Ecto neural progenitor cell (in vitro differentiated cells): ENCODE data around the gene TMEM106B.
"Not testable (repeated sequence)": the region's sequence is repeated elsewhere in the genome, so short reads cannot be mapped to it uniquely, and the experiment has no call there.

Source experiments
- DNase-seq: peaks from one replicate; pipeline ENCODE4 v3.0.0-alpha.2; 2018; ENCODE audit warnings: low spot score

The TMEM106B gene

DNA sequence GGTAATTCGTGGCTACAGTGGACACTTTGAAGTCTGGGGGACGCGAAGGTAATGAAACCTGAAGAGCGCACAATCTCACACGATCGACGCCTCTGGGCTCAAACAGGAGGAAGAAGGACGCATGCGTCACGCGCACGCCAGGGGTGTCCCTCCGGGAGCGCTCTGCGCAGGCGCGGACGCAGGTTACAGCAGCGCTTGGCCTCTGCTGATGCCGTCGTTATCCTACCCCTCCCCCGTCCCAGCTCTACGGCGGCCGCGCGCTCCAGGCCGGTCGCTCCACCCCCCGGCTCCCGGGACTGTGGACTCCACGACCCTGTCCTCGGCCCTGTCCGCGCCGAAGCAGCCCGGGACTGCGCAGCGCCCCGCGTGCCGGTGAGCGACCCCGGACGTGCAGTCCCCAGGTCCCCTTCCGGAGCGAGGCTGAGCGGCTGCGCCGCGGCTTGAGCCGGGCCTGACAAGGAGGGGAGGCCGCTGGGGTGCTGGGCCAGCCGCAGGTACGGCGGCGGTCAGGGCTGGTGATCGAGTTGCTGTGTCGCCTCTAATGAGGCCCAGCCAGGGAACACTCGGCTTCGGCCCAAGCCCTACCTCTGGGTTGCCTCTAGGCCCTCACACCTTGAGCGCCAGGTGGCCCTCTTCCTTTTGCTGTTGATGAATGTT is at the start of gene TMEM106B:
TMEM106B (plus strand) TSS at position 241 of the 657 bp plus-strand sequence. CDS start 3,517 bp downstream, outside the sequence.
- DNase-seq, result peak; percentile 97

- no peak for DNase-seq
Measured at GRCh38 chr7:12162415-12163113, 48.5 kb upstream of the TMEM106B start.

GRCh38 chr7:12168065-12168464 is 43.0 kb upstream of the TMEM106B start:
- not testable (repeated sequence) for DNase-seq

DNA sequence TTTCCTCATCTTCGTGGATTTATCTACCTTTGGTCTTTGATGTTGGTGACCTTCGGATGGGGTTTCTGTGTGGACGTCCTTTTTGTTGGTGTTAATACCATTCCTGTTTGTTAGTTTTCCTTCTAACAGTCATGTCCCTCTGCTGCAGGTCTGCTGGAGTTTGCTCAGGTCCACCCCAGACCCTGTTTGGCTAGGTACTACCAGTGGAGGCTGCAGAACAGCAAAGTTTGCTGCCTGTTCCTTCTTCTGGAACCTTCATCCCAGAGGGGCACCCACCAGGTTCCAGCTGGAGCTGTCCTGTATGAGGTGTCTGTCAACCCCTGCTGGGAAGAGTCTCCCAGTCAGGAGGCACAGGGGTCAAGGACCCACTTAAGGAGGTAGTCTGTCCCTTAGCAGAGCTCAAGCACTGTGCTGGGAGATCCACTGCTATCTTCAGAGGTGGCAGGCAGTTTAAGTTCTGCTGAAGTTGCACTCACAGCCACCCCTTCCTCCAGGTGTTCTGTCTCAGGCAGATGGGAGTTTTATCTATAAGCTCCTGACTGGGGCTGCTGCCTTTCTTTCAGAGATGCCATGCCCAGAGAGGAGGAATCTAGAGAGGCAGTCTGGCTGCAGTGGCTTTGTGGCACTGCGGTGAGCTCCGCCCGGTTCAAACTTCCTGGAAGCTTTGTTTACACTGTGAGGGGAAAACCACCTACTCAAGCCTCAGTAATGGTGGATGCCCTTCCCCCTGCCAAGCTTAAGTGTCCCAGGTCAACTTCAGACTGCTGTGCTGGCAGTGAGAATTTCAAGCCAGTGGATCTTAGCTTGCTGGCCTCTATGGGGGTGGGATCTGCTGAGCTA is 40.9 kb upstream of the TMEM106B start:
- not testable (repeated sequence) for DNase-seq

DNA sequence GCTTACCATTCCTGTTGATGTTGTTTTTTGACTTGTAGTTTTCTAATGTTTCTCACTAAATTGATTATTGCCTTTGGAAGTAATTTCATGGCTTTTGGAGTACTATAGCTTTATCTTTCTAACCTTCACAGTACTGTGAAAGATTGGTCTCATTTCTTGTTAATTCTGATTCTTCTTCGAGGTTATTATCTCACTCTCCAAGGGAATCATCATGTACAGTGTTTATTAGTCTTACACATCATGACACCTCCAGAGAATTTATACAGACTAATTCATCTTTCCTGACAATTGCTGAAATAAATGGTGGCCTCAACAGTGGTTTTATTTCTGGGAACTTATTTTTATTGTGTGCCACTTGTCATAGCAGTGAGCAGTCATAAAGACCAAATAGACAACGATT is 37.4 kb upstream of the TMEM106B start:
- DNase-seq, result no peak

GRCh38 chr7:12174931-12175330 is 36.2 kb upstream of the TMEM106B start:
- no peak for DNase-seq

DNA sequence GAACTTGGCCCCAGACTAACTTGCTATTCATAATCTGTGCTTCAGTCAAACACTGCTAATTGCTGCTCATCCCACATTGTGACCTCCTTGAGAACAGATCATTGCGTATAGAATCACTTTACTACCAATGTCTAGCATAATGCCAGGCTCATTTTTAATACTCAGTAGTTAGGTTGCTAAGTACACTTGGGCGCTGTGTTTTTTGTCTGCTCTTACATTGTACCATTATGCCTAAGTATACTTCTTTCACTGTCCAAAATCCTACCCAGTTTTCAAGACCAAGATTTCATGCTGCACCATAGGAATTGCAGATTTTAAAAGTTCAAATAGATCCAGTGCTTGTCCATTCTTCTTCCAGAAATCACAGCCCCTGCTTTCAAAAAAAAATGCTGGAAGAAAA is 32.8 kb upstream of the TMEM106B start:
- no peak for DNase-seq

DNA sequence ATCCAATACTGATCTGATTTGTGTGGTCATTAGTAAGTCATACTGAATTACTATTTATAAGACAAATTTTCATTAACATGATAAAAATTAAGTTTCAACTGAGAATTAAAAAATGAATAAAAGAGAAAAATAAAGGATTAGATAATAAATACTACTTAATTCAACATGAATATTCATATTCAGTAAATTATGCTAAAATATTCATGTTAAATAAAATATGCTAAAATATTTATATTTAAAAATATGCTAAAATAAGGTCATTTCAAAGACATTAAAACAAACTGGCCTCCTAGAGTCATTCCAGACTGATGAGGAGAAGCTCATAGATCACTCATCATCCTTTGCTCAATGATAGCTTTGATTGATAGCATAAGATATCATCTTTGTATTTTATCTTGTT is 16.7 kb upstream of the TMEM106B start:
- DNase-seq, result no peak

GRCh38 chr7:12196386-12196785 is 14.7 kb upstream of the TMEM106B start:
- DNase-seq, result no peak

DNA sequence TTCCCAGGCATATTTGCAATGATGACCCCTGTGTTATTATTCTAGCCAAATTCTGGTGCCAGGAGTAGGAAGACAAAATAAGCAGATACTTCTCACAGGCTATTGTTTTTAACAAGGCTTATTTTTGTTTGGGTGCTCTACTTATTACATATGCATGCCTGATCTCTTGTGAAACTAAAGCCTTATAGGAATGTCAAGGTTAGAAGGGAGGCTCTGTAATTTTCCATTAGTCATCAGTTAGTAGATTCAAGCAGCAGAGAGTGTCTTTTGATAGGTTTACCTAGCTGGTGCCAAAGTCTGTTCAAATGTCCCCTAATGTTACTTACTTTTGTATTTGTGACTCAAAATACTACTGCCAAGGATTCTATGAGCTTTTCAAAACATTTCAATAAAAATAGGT is 11.7 kb upstream of the TMEM106B start:
- DNase-seq, result no peak

GRCh38 chr7:12207046-12207445 is 4.0 kb upstream of the TMEM106B start:
- no peak for DNase-seq

GRCh38 chr7:12209221-12209620 is 1.9 kb upstream of the TMEM106B start:
- no peak for DNase-seq

DNA sequence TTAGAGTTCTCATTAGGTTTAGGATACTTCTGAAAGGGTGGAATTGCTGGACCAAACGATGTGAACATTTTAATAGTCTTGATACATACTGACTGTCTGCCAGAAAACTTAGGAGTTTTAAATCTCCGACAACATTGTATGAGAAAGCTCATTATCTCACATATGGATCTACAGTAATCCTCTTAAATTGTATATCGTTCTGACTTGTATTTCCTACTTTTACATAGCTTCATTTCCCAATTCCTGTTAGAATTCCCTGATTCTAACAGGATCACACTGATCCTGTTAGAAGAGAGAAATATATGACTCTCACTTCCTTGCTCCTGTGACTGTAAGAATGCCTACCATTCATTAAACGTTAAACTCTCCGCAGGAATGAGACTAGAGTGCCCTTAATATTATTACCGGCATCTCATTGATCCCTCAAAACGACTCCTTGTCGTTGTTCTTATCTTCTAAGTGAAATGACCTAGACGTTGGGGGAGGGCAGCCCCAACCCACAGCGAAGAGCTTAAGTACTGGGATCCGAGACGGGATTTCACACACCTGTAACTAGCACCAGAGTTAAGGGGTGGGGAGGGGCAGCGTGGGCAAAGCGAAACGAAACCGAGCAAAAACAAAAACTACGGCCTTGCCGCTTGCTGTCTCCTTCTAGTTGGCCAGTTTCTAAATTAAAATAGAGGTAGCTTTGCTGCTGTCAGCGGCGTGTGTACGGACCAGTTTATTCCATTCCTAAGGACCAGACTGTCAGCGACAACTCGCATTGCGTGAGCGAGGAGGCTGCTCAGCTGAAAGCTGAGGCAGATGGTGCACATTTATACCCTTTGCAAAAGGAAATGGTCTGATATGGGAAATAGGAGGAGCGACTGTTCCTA is 678 bp upstream of the TMEM106B start:
- no peak for DNase-seq

GRCh38 chr7:12211711-12212485 is 804 bp downstream of the TMEM106B start:
- DNase-seq, result no peak

DNA sequence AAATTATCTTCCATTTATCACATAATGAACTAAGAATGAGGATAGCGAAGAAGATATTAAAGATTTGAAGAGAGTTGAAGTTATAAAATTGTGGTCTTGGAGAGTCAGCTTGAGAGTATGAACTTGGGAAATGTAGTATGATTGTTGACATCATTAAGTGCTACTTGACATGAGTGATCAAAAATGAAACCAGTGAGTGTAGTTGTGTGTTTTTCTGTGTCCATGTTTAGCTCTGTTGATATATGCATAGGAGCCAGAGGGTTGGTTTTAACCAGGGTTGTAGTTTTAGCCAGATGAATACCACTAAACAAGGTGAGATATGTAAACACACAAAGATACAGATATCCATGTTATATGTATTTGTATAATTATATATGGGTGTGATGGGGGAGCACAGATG is 6.2 kb downstream of the TMEM106B start:
- no peak for DNase-seq

GRCh38 chr7:12220389-12221046 is 9.4 kb downstream of the TMEM106B start:
- DNase-seq, result no peak

DNA sequence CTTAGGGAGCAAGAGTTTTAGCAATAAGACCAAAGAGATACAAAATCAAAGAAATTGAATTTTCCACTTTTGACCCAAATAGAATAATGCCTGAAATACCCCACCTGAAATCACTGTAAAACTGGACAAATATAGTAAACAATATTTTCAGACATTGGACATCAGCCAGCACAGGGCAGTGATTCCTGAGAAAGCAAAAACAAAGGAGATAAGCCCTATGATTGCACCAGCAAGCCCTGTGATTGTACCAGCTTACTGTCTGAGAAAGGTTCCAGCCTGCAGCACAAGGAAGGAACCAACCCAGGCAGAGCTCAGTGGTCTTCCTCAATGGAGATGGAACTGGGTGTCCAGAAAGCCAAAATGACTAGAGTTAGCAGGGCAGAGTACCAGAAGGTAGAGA is 10.3 kb downstream of the TMEM106B start:
- DNase-seq, result no peak

GRCh38 chr7:12222889-12223579 is 11.9 kb downstream of the TMEM106B start:
- DNase-seq, result no peak

DNA sequence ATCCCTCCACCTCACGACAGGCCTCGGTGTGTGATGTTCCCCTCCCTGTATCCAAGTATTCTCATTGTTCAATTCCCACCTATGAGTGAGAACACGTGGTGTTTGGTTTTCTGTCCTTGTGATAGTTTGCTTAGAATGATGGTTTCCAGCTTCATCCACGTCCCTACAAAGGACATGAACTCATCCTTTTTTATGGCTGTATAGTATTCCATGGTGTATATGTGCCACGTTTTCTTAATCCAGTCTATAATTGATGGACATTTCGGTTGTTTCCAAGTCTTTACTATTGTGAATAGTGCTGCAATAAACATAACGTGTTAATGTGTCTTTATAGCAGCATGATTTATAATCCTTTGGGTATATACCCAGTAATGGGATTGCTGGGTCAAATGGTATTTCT is 13.9 kb downstream of the TMEM106B start:
- DNase-seq, result not testable (repeated sequence)

DNA sequence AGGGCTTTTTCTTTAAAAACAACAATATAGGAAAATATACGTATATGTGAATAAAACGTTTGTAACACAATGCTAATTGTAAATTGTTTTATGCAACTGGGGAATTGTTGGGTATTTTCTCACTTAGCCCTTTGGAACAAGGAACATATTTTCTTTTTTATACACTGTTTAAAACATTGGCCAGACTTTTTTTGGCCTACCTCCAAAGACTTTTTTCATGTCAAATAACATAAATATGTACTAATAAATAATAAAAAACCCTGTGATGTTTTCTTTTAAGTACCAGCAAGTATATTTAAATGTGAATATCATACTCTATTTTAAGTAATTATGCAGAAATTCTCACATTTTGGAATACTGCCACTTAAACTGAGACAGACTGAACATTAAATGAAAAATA is 15.7 kb downstream of the TMEM106B start:
- DNase-seq, result no peak
